SK-N-SH (cell line): ENCODE measurements around the gene NAALADL2.

Experiments
- CTCF ChIP-seq: fragments of 200-600 bp; sonication (generic); IDR thresholded peaks from 2 replicates; pipeline ENCODE4 v1.6.1; 2017; ENCODE audit warnings: antibody characterized with exemption, mild to moderate bottlenecking, moderate library complexity
- EZH2phosphoT487 ChIP-seq: fragments of 200-600 bp; sonication (generic); IDR thresholded peaks from 2 replicates; pipeline ENCODE4 v1.6.1; 2017; ENCODE audit warnings: low read depth, mixed run types, mild to moderate bottlenecking, antibody characterized with exemption, moderate library complexity, borderline replicate concordance
- MAX ChIP-seq: IDR thresholded peaks from 2 replicates; pipeline ENCODE4 v1.4.0; 2012; ENCODE audit warnings: low read depth
- POLR2AphosphoS5 ChIP-seq: IDR thresholded peaks from 2 replicates; pipeline ENCODE4 v1.6.1; 2012; ENCODE audit warnings: low read depth, low read length
- RFX5 ChIP-seq: IDR thresholded peaks from 2 replicates; pipeline ENCODE4 v1.6.1; 2012; ENCODE audit warnings: mild to moderate bottlenecking, improper control_type of control experiment, low read length
- SIN3A ChIP-seq: IDR thresholded peaks from 2 replicates; pipeline ENCODE4 v1.6.1; 2012; ENCODE audit warnings: low read depth, mild to moderate bottlenecking, low read length, moderate library complexity, borderline replicate concordance
- SMC3 ChIP-seq: IDR thresholded peaks from 2 replicates; pipeline ENCODE4 v1.6.1; 2012; ENCODE audit warnings: low read depth, low read length, improper control_type of control experiment
- TAF1 ChIP-seq: IDR thresholded peaks from 2 replicates; pipeline ENCODE4 v1.6.1; 2012; ENCODE audit warnings: low read depth, mild to moderate bottlenecking, low read length, moderate library complexity, borderline replicate concordance
- YY1 ChIP-seq: IDR thresholded peaks from 2 replicates; pipeline ENCODE4 v1.4.0; 2012; ENCODE audit warnings: low read depth, mild to moderate bottlenecking

- TF ChIP-seq SMC3: no peak
- TF ChIP-seq SIN3A: no peak
- no peak for TF ChIP-seq CTCF
- TF ChIP-seq MAX: no peak
- TF ChIP-seq EZH2phosphoT487: no peak
- no peak for TF ChIP-seq RFX5
- no peak for TF ChIP-seq TAF1
- TF ChIP-seq YY1: no peak
- no peak for TF ChIP-seq POLR2AphosphoS5
These were observed 407.3 kb downstream of the NAALADL2 start for GRCh38 chr3:175266478-175266877.
